Activated effector memory CD4-positive, alpha-beta T cell treated with anti-CD3 and anti-CD28 coated beads, Interleukin-2, amount 50 U/mL, for 16 hours (primary cell): ENCODE results near the gene CSTF3.

ENCODE experiments used
- DNase-seq: peaks from one replicate; pipeline ENCODE4 v3.0.0-alpha.2; 2020

The CSTF3 gene

GRCh38 chr11:33040033-33040861, 121.0 kb downstream of the CSTF3 start:
- peak; percentile 71 for DNase-seq

- DNase-seq: peak; percentile 94
These were observed 121.8 kb downstream of the CSTF3 start, which contains the start of gene TCP11L1 for GRCh38 chr11:33039274-33040032. Gene TCP11L1, plus strand, starts transcription at chr11:33039572. Its CDS starts 4,202 bp downstream, at chr11:33043774.

- DNase-seq: no peak
These were observed 126.3 kb downstream of the CSTF3 start for GRCh38 chr11:33035011-33035410.
